Stomach (tissue), 4 donors: Measurements from ENCODE around the gene STK32C.

Source experiments
- CTCF ChIP-seq, 7 experiments: fragments of 450-650 bp in 4 of 7; fragments of 200-600 bp in 3 of 7; sonication (generic) in 3 of 7; IDR thresholded peaks; one replicate each; pipeline ENCODE4 v1.5.1; 2016 to 2019; ENCODE audit warnings: antibody characterized with exemption in 7 of 7, control low read depth in 2 of 7, mild to moderate bottlenecking in 1 of 7
- POLR2A ChIP-seq, 4 donors: fragments of 450-650 bp; IDR thresholded peaks; one replicate each; pipeline ENCODE4 v1.6.1; 2016; ENCODE audit warnings: antibody characterized with exemption in 4 of 4, control low read depth in 2 of 4, mild to moderate bottlenecking in 1 of 4, moderate library complexity in 1 of 4
- POLR2AphosphoS5 ChIP-seq, 3 donors: sonication (generic); formaldehyde crosslinking; IDR thresholded peaks; one replicate each; pipeline ENCODE4 v1.6.1; 2016; ENCODE audit warnings: antibody characterized with exemption in 3 of 3

GRCh38 chr10:132269266-132270230, 38.2 kb downstream of the STK32C start:
- TF ChIP-seq POLR2A (IDR thresholded peaks at IDR 0.05) (no peak), POLR2AphosphoS5 (IDR thresholded peaks at IDR 0.05) (no peak), CTCF (IDR thresholded peaks at IDR 0.05) (no peak)
